SK-N-SH (cell line): Measurements from ENCODE around the gene IGF1R. TPM values are rescaled to one million over a fixed set of nuclear protein-coding genes. Genes with fewer than 3 reads are reported as not detected.

ENCODE experiments used
- CTCF ChIA-PET: fragments of 300-600, 350-600 bp; formaldehyde crosslinking; extraction: SDS; loops from one replicate; lab custom pipeline; 2021; lab: Yijun Ruan, JAX
- POLR2A ChIA-PET: fragments of 350-600 bp; sonication (Branson Sonifier 250); formaldehyde crosslinking; extraction: SDS; loops from one replicate; lab custom pipeline; 2020; ENCODE audit warnings: antibody characterized with exemption, inconsistent platforms; lab: Yijun Ruan, JAX
- DNase-seq: peaks from one replicate; pipeline ENCODE4 v3.0.0; 2012
- H2AFZ ChIP-seq: fragments of 200-600 bp; sonication (generic); 2 replicates; pipeline ENCODE4 v1.8.1; 2016; ENCODE audit warnings: antibody characterized with exemption, mild to moderate bottlenecking, low read depth
- H3F3A ChIP-seq: fragments of 200-600 bp; sonication (generic); replicated peaks from 2 replicates; pipeline ENCODE3; 2016; ENCODE audit warnings: antibody characterized with exemption, mild to moderate bottlenecking; ENCODE audit not compliant: insufficient read depth
- H3K27ac ChIP-seq, 2 experiments: fragments of 200-500 bp in 1 of 2; fragments of 200-600 bp in 1 of 2; sonication (Bioruptor generic) in 1 of 2; sonication (generic), shearing (Covaris generic) in 1 of 2; 2 replicates each; pipeline versions ENCODE4 v1.5.1 to v1.6.1; 2014 to 2016; ENCODE audit warnings: low read depth in 2 of 2, inconsistent platforms in 1 of 2, low read length in 1 of 2, mild to moderate bottlenecking in 1 of 2, mixed read lengths in 1 of 2
- H3K27me3 ChIP-seq: fragments of 200-600 bp; sonication (generic), shearing (Covaris generic); 2 replicates; pipeline ENCODE4 v1.6.1; 2016; ENCODE audit warnings: mixed run types; ENCODE audit not compliant: insufficient read depth
- H3K36me3 ChIP-seq, 2 experiments: fragments of 200-500 bp in 1 of 2; fragments of 200-600 bp in 1 of 2; sonication (Bioruptor generic) in 1 of 2; sonication (generic) in 1 of 2; replicated peaks in 1 of 2; 2 replicates each; pipeline versions ENCODE3 to v1.5.1; 2014 to 2016; ENCODE audit warnings: low read length in 1 of 2, mild to moderate bottlenecking in 1 of 2; ENCODE audit not compliant: insufficient read depth in 2 of 2, control insufficient read depth in 1 of 2
- H3K4me1 ChIP-seq, 2 experiments: fragments of 200-500 bp in 1 of 2; fragments of 200-600 bp in 1 of 2; sonication (Bioruptor generic) in 1 of 2; sonication (generic), shearing (Covaris generic) in 1 of 2; 2 replicates each; pipeline versions ENCODE4 v1.5.1 to v1.6.1; 2014 to 2016; ENCODE audit warnings: low read depth in 1 of 2, low read length in 1 of 2, mixed run types in 1 of 2; ENCODE audit not compliant: insufficient read depth in 2 of 2, control insufficient read depth in 1 of 2
- H3K4me2 ChIP-seq: fragments of 200-600 bp; sonication (generic), shearing (Covaris generic); 2 replicates; pipeline ENCODE4 v1.6.1; 2017; ENCODE audit warnings: mixed run types
- H3K4me3 ChIP-seq, 2 experiments: fragments of 200-500 bp in 1 of 2; fragments of 200-600 bp in 1 of 2; sonication (Bioruptor generic) in 1 of 2; sonication (generic), shearing (Covaris generic) in 1 of 2; 2 replicates each; pipeline versions ENCODE4 v1.5.1 to v1.8.1; 2014 to 2016; ENCODE audit warnings: low read depth in 2 of 2, inconsistent platforms in 1 of 2, low read length in 1 of 2, mild to moderate bottlenecking in 1 of 2, mixed read lengths in 1 of 2, moderate library complexity in 1 of 2
- H3K79me2 ChIP-seq: fragments of 200-600 bp; sonication (generic); 2 replicates; pipeline ENCODE4 v1.8.1; 2017; ENCODE audit warnings: mild to moderate bottlenecking; ENCODE audit not compliant: insufficient read depth
- H3K9ac ChIP-seq: fragments of 200-600 bp; sonication (generic); 2 replicates; pipeline ENCODE4 v1.6.1; 2017; ENCODE audit warnings: mixed run types
- H3K9me2 ChIP-seq: fragments of 200-600 bp; sonication (generic); 2 replicates; pipeline ENCODE4 v1.6.1; 2017; ENCODE audit warnings: mixed run types
- H3K9me3 ChIP-seq: fragments of 200-600 bp; sonication (generic); 2 replicates; pipeline ENCODE4 v1.6.1; 2017; ENCODE audit warnings: mixed run types, mild to moderate bottlenecking, moderate library complexity
- H4K20me1 ChIP-seq: fragments of 200-600 bp; sonication (generic); 2 replicates; pipeline ENCODE4 v1.6.1; 2017; ENCODE audit warnings: mild to moderate bottlenecking, mixed run types; ENCODE audit not compliant: insufficient read depth
- CTCF ChIP-seq: fragments of 200-600 bp; sonication (generic); IDR thresholded peaks from 2 replicates; pipeline ENCODE4 v1.6.1; 2017; ENCODE audit warnings: antibody characterized with exemption, mild to moderate bottlenecking, moderate library complexity
- ELF1 ChIP-seq: IDR thresholded peaks from 2 replicates; pipeline ENCODE4 v1.4.0; 2012
- EP300 ChIP-seq, 2 experiments: IDR thresholded peaks; 2 replicates each; pipeline versions ENCODE4 v1.4.0 to v1.6.1; 2012; ENCODE audit warnings: borderline replicate concordance in 1 of 2, low read depth in 1 of 2, low read length in 1 of 2
- FOSL2 ChIP-seq: IDR thresholded peaks from 2 replicates; pipeline ENCODE4 v1.4.0; 2012; ENCODE audit warnings: low read depth, mild to moderate bottlenecking, moderate library complexity, borderline replicate concordance
- FOXJ3 ChIP-seq: sonication (generic); formaldehyde crosslinking; IDR thresholded peaks from 2 replicates; pipeline ENCODE4 v1.5.1; 2020; ENCODE audit warnings: mild to moderate bottlenecking, missing genetic modification reagents
- IRF3 ChIP-seq: fragments of 150-350 bp; IDR thresholded peaks from 2 replicates; pipeline ENCODE4 v1.6.1; 2016; ENCODE audit warnings: mild to moderate bottlenecking, low read depth, low read length
- JUND ChIP-seq: IDR thresholded peaks from 2 replicates; pipeline ENCODE4 v1.4.0; 2012
- NFIC ChIP-seq: IDR thresholded peaks from 2 replicates; pipeline ENCODE4 v1.4.0; 2012; ENCODE audit warnings: borderline replicate concordance
- NRF1 ChIP-seq: IDR thresholded peaks from 2 replicates; pipeline ENCODE4 v1.6.1; 2012; ENCODE audit warnings: low read depth, mild to moderate bottlenecking, low read length
- POLR2AphosphoS5 ChIP-seq: IDR thresholded peaks from 2 replicates; pipeline ENCODE4 v1.6.1; 2012; ENCODE audit warnings: low read depth, low read length
- REST ChIP-seq: IDR thresholded peaks from 2 replicates; pipeline ENCODE4 v1.6.1; 2012; ENCODE audit warnings: mild to moderate bottlenecking, low read depth, low read length, moderate library complexity
- RFX5 ChIP-seq: IDR thresholded peaks from 2 replicates; pipeline ENCODE4 v1.6.1; 2012; ENCODE audit warnings: mild to moderate bottlenecking, improper control_type of control experiment, low read length
- SIN3A ChIP-seq: IDR thresholded peaks from 2 replicates; pipeline ENCODE4 v1.6.1; 2012; ENCODE audit warnings: low read depth, mild to moderate bottlenecking, low read length, moderate library complexity, borderline replicate concordance
- TCF12 ChIP-seq: IDR thresholded peaks from 2 replicates; pipeline ENCODE4 v1.4.0; 2012
- WGBS: methylation state at CpG from one replicate; pipeline ENCODE4 v1.1.6; 2017; ENCODE audit warnings: low lambda C conversion rate; 5-methylcytosine and 5-hydroxymethylcytosine counted together
- polyA plus RNA-seq, 3 experiments: library from polyadenylated mRNA; depleted of rRNA; stranded (reverse); fragments of >200 nt; gene quantifications; 2 replicates each; pipeline ENCODE4 v1.2.3, GENCODE V29; 2012

IGF1R gene
- polyA plus RNA-seq, 1 of the 3 experiments (the other 2 are of a cell fraction), result 9.5 TPM

- H3K9me3 ChIP-seq, result no peaks in the 10 kb centered on the region
- no peak overlapping the region for H3K4me2 ChIP-seq
- H3K27me3 ChIP-seq, result no peaks in the 10 kb centered on the region
- H3F3A ChIP-seq, result no peaks in the 10 kb centered on the region
- no peaks in the 10 kb centered on the region for H3K9me2 ChIP-seq
- H3K27ac ChIP-seq, result no peak overlapping the region; a peak in 1 of 4 replicates
- POLR2A ChIA-PET, result no interaction called here
- WGBS, result 93% methylated on average over 9 of the region's 9 CpGs
- peaks cover 22 to 23% of the 10 kb centered on the region in 2 experiments; a peak in 3 of 4 replicates for H3K4me1 ChIP-seq
- TF ChIP-seq FOSL2 (no peak), CTCF (no peak), FOXJ3 (CRISPR knock-in tag) (no peak), TCF12 (no peak), JUND (no peak)
- no peak overlapping the region for H2AFZ ChIP-seq
- H3K4me3 ChIP-seq, result no peak overlapping the region
- H3K36me3 ChIP-seq, result no peaks in the 10 kb centered on the region
- peaks cover 97% of the 10 kb centered on the region for H3K79me2 ChIP-seq
- DNase-seq, result no peak
- H4K20me1 ChIP-seq, result no peaks in the 10 kb centered on the region
- CTCF ChIA-PET, result interaction anchor here (0.7 to 6.3 kb wide), 4 partner anchors 14 to 384 kb away, joined by 3 to 40 read pairs (median 4); no protein-coding TSS in a partner anchor
- H3K9ac ChIP-seq, result no peak overlapping the region
Measured at GRCh38 chr15:98674336-98674735, 26.0 kb downstream of the IGF1R start.

GRCh38 chr15:98676586-98677270, 28.4 kb downstream of the IGF1R start:
- CTCF ChIA-PET, result interaction anchor here (0.7 to 6.3 kb wide), 2 partner anchors 17 to 204 kb away, joined by 3 to 40 read pairs; no protein-coding TSS in a partner anchor
- no peak for DNase-seq
- no peaks in the 10 kb centered on the region for H3K36me3 ChIP-seq

More at GRCh38 chr15:98676586-98677270, 28.4 kb downstream of the IGF1R start:
- no peaks in the 10 kb centered on the region for H3F3A ChIP-seq
- TF ChIP-seq SIN3A, result no peak
- TF ChIP-seq REST, result no peak
- TF ChIP-seq RFX5, result no peak
- no peak for TF ChIP-seq NRF1
- TF ChIP-seq NFIC, result no peak
- no peak for TF ChIP-seq EP300 (IDR thresholded peaks at IDR 0.05; ENCODE audit: borderline replicate concordance in 1 of 2, low read depth in 1 of 2, low read length in 1 of 2)
- no peak for TF ChIP-seq POLR2AphosphoS5
- TF ChIP-seq ELF1, result no peak
- TF ChIP-seq IRF3, result no peak
- H3K4me3 ChIP-seq, result no peak overlapping the region
- no peaks in the 10 kb centered on the region for H3K9me3 ChIP-seq
- no peaks in the 10 kb centered on the region for H3K27me3 ChIP-seq
- H3K9ac ChIP-seq, result no peak overlapping the region
- peaks cover 4 to 15% of the 10 kb centered on the region in 2 experiments; a peak in 2 of 4 replicates for H3K4me1 ChIP-seq
- peaks cover 94% of the 10 kb centered on the region for H3K79me2 ChIP-seq
- POLR2A ChIA-PET, result no interaction called here
- H3K9me2 ChIP-seq, result no peaks in the 10 kb centered on the region
- no peak overlapping the region for H2AFZ ChIP-seq
- WGBS, result 96% methylated on average over 7 of the region's 7 CpGs
- H3K27ac ChIP-seq, result no peak overlapping the region
- H3K4me2 ChIP-seq, result no peak overlapping the region
- H4K20me1 ChIP-seq, result peaks cover 3% of the 10 kb centered on the region; the same call in 1 of the 2 replicates
